ENCODE data around the gene MYEOV. TPM values are rescaled to one million over a fixed set of nuclear protein-coding genes. Genes with fewer than 3 reads are reported as not detected.

MYEOV gene
- polyA plus RNA-seq, 3 donors = 0.03 TPM; not detected in 2

GRCh38 chr11:69301455-69302401 lies 7.8 kb downstream of the MYEOV start:
- intact Hi-C loops (cut with micrococcal nuclease) = no loop called here
- Mint-ChIP-seq H3K27ac (peak overlapping the region in 3 of 7 donors; percentile 22 to 50 (median 22)), H3K4me3 (peak overlapping the region in 1 of 2 donors; percentile 21), H3K36me3 (peaks cover 0 to 6% of the 10 kb centered on the region in 2 donors), H3K27me3 (ENCODE audit: low read depth in 3 of 3) (peaks cover 29 to 40% (median 35%) of the 10 kb centered on the region in 3 donors), H3K9me3 (peaks cover 0 to 4% (median 2%) of the 10 kb centered on the region in 7 donors), H3K4me1 (peaks cover 55% of the 10 kb centered on the region)
- H3K27me3 ChIP-seq (ENCODE audit: control insufficient read depth in 2 of 2, insufficient read depth in 2 of 2, low read length in 2 of 2) = peaks cover 0 to 11% of the 10 kb centered on the region in 2 donors
- H4K20me1 ChIP-seq (ENCODE audit: insufficient read depth, low read length) = peaks cover 16% of the 10 kb centered on the region
- H3K4me3 ChIP-seq (replicated peaks in 1 of 3; ENCODE audit: low read depth in 2 of 3, low read length in 3 of 3) = no peak overlapping the region
- no peak overlapping the region for H3K9ac ChIP-seq (ENCODE audit: insufficient read depth, low read length, poor library complexity, severe bottlenecking)
- H3K9me3 ChIP-seq (replicated peaks in 1 of 2; ENCODE audit: control insufficient read depth in 1 of 2, insufficient read depth in 1 of 2, low read length in 2 of 2) = no peaks in the 10 kb centered on the region
- no peak overlapping the region for H2AFZ ChIP-seq (ENCODE audit: insufficient read depth, low read depth, low read length, poor library complexity, severe bottlenecking)
- TF ChIP-seq CTCF (IDR thresholded peaks at IDR 0.05) = no peak
- H3K79me2 ChIP-seq (ENCODE audit: insufficient read depth, low read length) = no peaks in the 10 kb centered on the region
- DNase-seq = peak; percentile 41 to 74 (median 46)
- WGBS (ENCODE audit: insufficient coverage) = 92% methylated on average over 11 of the region's 13 CpGs
- no peak overlapping the region for H3K4me2 ChIP-seq (replicated peaks; ENCODE audit: extremely low read depth, low read length, poor library complexity, severe bottlenecking)
- H3K27ac ChIP-seq (ENCODE audit: low read depth in 1 of 2, low read length in 2 of 2) = no peak overlapping the region
- H3K36me3 ChIP-seq (replicated peaks in 1 of 2; ENCODE audit: control insufficient read depth in 1 of 2, insufficient read depth in 2 of 2, low read length in 2 of 2) = no peaks in the 10 kb centered on the region
- H3K4me1 ChIP-seq (ENCODE audit: control insufficient read depth in 1 of 2, insufficient read depth in 2 of 2, low read length in 2 of 2) = peaks cover 46 to 50% of the 10 kb centered on the region in 2 donors

- no peak for TF ChIP-seq CTCF (IDR thresholded peaks at IDR 0.05)
- Mint-ChIP-seq H3K27ac (no peak overlapping the region), H3K4me1 (peaks cover 48% of the 10 kb centered on the region), H3K9me3 (peaks cover 0 to 4% (median 2%) of the 10 kb centered on the region in 7 donors), H3K36me3 (peaks cover 0 to 6% of the 10 kb centered on the region in 2 donors), H3K27me3 (ENCODE audit: low read depth in 3 of 3) (peaks cover 29 to 41% (median 37%) of the 10 kb centered on the region in 3 donors), H3K4me3 (peak overlapping the region in 1 of 2 donors; percentile 39)
- no peak overlapping the region for H3K9ac ChIP-seq (ENCODE audit: insufficient read depth, low read length, poor library complexity, severe bottlenecking)
- DNase-seq = no peak
- H3K9me3 ChIP-seq (replicated peaks in 1 of 2; ENCODE audit: control insufficient read depth in 1 of 2, insufficient read depth in 1 of 2, low read length in 2 of 2) = no peaks in the 10 kb centered on the region
- no peak overlapping the region for H3K4me3 ChIP-seq (replicated peaks in 1 of 3; ENCODE audit: low read depth in 2 of 3, low read length in 3 of 3)
- H3K36me3 ChIP-seq (replicated peaks in 1 of 2; ENCODE audit: control insufficient read depth in 1 of 2, insufficient read depth in 2 of 2, low read length in 2 of 2) = no peaks in the 10 kb centered on the region
- H2AFZ ChIP-seq (ENCODE audit: insufficient read depth, low read depth, low read length, poor library complexity, severe bottlenecking) = no peak overlapping the region
- peaks cover 11% of the 10 kb centered on the region for H4K20me1 ChIP-seq (ENCODE audit: insufficient read depth, low read length)
- no peak overlapping the region for H3K4me2 ChIP-seq (replicated peaks; ENCODE audit: extremely low read depth, low read length, poor library complexity, severe bottlenecking)
- H3K27ac ChIP-seq (ENCODE audit: low read depth in 1 of 2, low read length in 2 of 2) = no peak overlapping the region
- intact Hi-C loops (cut with micrococcal nuclease) = no loop called here
- H3K79me2 ChIP-seq (ENCODE audit: insufficient read depth, low read length) = no peaks in the 10 kb centered on the region
- 96% methylated on average over 5 of the region's 8 CpGs for WGBS (ENCODE audit: insufficient coverage)
- H3K27me3 ChIP-seq (ENCODE audit: control insufficient read depth in 2 of 2, insufficient read depth in 2 of 2, low read length in 2 of 2) = peaks cover 0 to 11% of the 10 kb centered on the region in 2 donors
- H3K4me1 ChIP-seq (ENCODE audit: control insufficient read depth in 1 of 2, insufficient read depth in 2 of 2, low read length in 2 of 2) = peaks cover 38 to 42% of the 10 kb centered on the region in 2 donors
Measured at GRCh38 chr11:69302447-69303020, 8.6 kb downstream of the MYEOV start.
